H1 (cell line): Measurements from ENCODE around the gene TOP1. TPM values are rescaled to one million over a fixed set of nuclear protein-coding genes. Genes with fewer than 3 reads are reported as not detected.

Experiments
- CTCF ChIA-PET: fragments of 300-600 bp; sonication (Branson Sonifier 250); formaldehyde crosslinking; loops from one replicate; lab custom pipeline; 2021; ENCODE audit not compliant: partially characterized antibody; lab: Charles Lee
- POLR2A ChIA-PET: fragments of 300-600 bp; sonication (Branson Sonifier 250); formaldehyde crosslinking; loops from one replicate; lab custom pipeline; 2021; ENCODE audit warnings: inconsistent platforms; ENCODE audit not compliant: partially characterized antibody; lab: Charles Lee
- DNase-seq, 2 experiments: peaks; one replicate each; pipeline versions ENCODE4 v3.0.0 to v3.0.0-alpha.2; 2010 to 2022; ENCODE audit warnings: low spot score in 2 of 2, low read depth in 1 of 2, mixed read lengths in 1 of 2
- FAIRE-seq: peaks from 2 replicates; lab custom pipeline; 2011; peaks lifted over from hg19 to GRCh38; lab: Jason Lieb, UNC
- H2AFZ ChIP-seq: 2 replicates; pipeline ENCODE4 v1.8.1; 2012; ENCODE audit warnings: low read length, inconsistent platforms
- H2AK5ac ChIP-seq: 2 replicates; pipeline ENCODE4 v1.6.1; 2013; ENCODE audit warnings: low read depth, low read length
- H2BK120ac ChIP-seq: replicated peaks from 2 replicates; pipeline ENCODE3; 2013; ENCODE audit warnings: low read depth, low read length, inconsistent platforms
- H2BK12ac ChIP-seq: 2 replicates; pipeline ENCODE4 v1.6.1; 2013; ENCODE audit warnings: low read depth, low read length
- H2BK15ac ChIP-seq: 2 replicates; pipeline ENCODE4 v1.6.1; 2013; ENCODE audit warnings: low read length
- H2BK20ac ChIP-seq: 2 replicates; pipeline ENCODE4 v1.6.1; 2013; ENCODE audit warnings: low read length
- H2BK5ac ChIP-seq: 2 replicates; pipeline ENCODE4 v1.6.1; 2013; ENCODE audit warnings: low read depth, low read length
- H3K14ac ChIP-seq: 2 replicates; pipeline ENCODE4 v1.6.1; 2013; ENCODE audit warnings: inconsistent platforms; ENCODE audit not compliant: insufficient read length
- H3K18ac ChIP-seq: 2 replicates; pipeline ENCODE4 v1.6.1; 2013; ENCODE audit warnings: low read length; ENCODE audit errors: extremely low read depth
- H3K23ac ChIP-seq: 2 replicates; pipeline ENCODE4 v1.6.1; 2013; ENCODE audit warnings: inconsistent platforms; ENCODE audit not compliant: insufficient read length
- H3K23me2 ChIP-seq: 2 replicates; pipeline ENCODE4 v1.6.1; 2013; ENCODE audit warnings: low read depth, low read length
- H3K27ac ChIP-seq: 2 replicates; pipeline ENCODE4 v1.6.1; 2011; ENCODE audit warnings: low read depth, low read length, inconsistent platforms
- H3K27me3 ChIP-seq, 4 experiments: replicated peaks in 1 of 4; 1 replicate in 1 of 4; 2 replicates in 3 of 4; pipeline versions ENCODE4 v1.6.1 to v1.8.1; 2011 to 2013; ENCODE audit warnings: low read length in 3 of 4, mild to moderate bottlenecking in 3 of 4, inconsistent platforms in 2 of 4, mixed read lengths in 2 of 4, moderate library complexity in 1 of 4; ENCODE audit not compliant: control insufficient read depth in 3 of 4, insufficient read depth in 3 of 4; ENCODE audit errors: extremely low read depth in 1 of 4
- H3K36me3 ChIP-seq, 4 experiments: 2 replicates each; pipeline versions ENCODE4 v1.6.1 to v1.8.1; 2011 to 2013; ENCODE audit warnings: mild to moderate bottlenecking in 4 of 4, low read length in 3 of 4, moderate library complexity in 2 of 4, control low read depth in 1 of 4, inconsistent platforms in 1 of 4; ENCODE audit not compliant: insufficient read depth in 4 of 4, control insufficient read depth in 2 of 4
- H3K4ac ChIP-seq: replicated peaks from 2 replicates; pipeline ENCODE3; 2013; ENCODE audit warnings: low read length, low read depth, mixed read lengths, inconsistent platforms; ENCODE audit not compliant: insufficient read length
- H3K4me1 ChIP-seq, 4 experiments: replicated peaks in 1 of 4; 1 replicate in 1 of 4; 2 replicates in 3 of 4; pipeline versions ENCODE4 v1.6.1 to v1.8.1; 2011 to 2013; ENCODE audit warnings: low read length in 3 of 4, inconsistent platforms in 2 of 4, mixed read lengths in 1 of 4; ENCODE audit not compliant: insufficient read depth in 4 of 4, control insufficient read depth in 3 of 4
- H3K4me2 ChIP-seq, 2 experiments: 2 replicates each; pipeline versions ENCODE4 v1.6.1 to v1.8.1; 2011 to 2013; ENCODE audit warnings: low read depth in 2 of 2, low read length in 2 of 2, control low read depth in 1 of 2, inconsistent platforms in 1 of 2, mild to moderate bottlenecking in 1 of 2; ENCODE audit not compliant: insufficient read depth in 1 of 2
- H3K4me3 ChIP-seq, 4 experiments: fragments of 200-600, 300-600 bp in 1 of 4; sonication (generic), shearing (Covaris generic), sonication (Bioruptor Twin) in 1 of 4; 2 replicates each; pipeline versions ENCODE4 v1.5.1 to v1.8.1; 2011 to 2016; ENCODE audit warnings: low read length in 4 of 4, low read depth in 3 of 4, control low read depth in 2 of 4, inconsistent platforms in 2 of 4, mild to moderate bottlenecking in 2 of 4, mixed read lengths in 1 of 4, moderate library complexity in 1 of 4; ENCODE audit not compliant: insufficient read depth in 2 of 4; ENCODE audit errors: extremely low read depth in 1 of 4
- H3K56ac ChIP-seq: replicated peaks from 2 replicates; pipeline ENCODE3; 2013; ENCODE audit warnings: low read depth, mild to moderate bottlenecking, mixed read lengths, low read length, inconsistent platforms; ENCODE audit not compliant: insufficient read length
- H3K79me1 ChIP-seq: 2 replicates; pipeline ENCODE4 v1.6.1; 2013; ENCODE audit warnings: low read depth, low read length, control low read depth
- H3K79me2 ChIP-seq, 2 experiments: 2 replicates each; pipeline versions ENCODE4 v1.6.1 to v1.8.1; 2012 to 2013; ENCODE audit warnings: low read length in 2 of 2, mild to moderate bottlenecking in 2 of 2, inconsistent platforms in 1 of 2; ENCODE audit not compliant: insufficient read depth in 2 of 2, control insufficient read depth in 1 of 2
- H3K9ac ChIP-seq, 4 experiments: replicated peaks in 1 of 4; 1 replicate in 1 of 4; 2 replicates in 3 of 4; pipeline versions ENCODE4 v1.6.1 to v1.8.1; 2011 to 2013; ENCODE audit warnings: low read depth in 3 of 4, low read length in 3 of 4, control low read depth in 2 of 4, mild to moderate bottlenecking in 2 of 4, moderate library complexity in 2 of 4, inconsistent platforms in 1 of 4; ENCODE audit errors: extremely low read depth in 1 of 4
- H3K9me3 ChIP-seq, 2 experiments: 2 replicates each; pipeline versions ENCODE4 v1.6.1 to v1.8.1; 2012 to 2013; ENCODE audit warnings: mild to moderate bottlenecking in 2 of 2, moderate library complexity in 2 of 2, control low read depth in 1 of 2, inconsistent platforms in 1 of 2, low read depth in 1 of 2, low read length in 1 of 2, mixed read lengths in 1 of 2; ENCODE audit not compliant: insufficient read depth in 2 of 2
- H4K20me1 ChIP-seq, 2 experiments: replicated peaks in 1 of 2; 2 replicates each; pipeline versions ENCODE3 to v1.8.1; 2011 to 2013; ENCODE audit warnings: inconsistent platforms in 2 of 2, low read length in 2 of 2, mild to moderate bottlenecking in 1 of 2; ENCODE audit not compliant: insufficient read depth in 2 of 2, control insufficient read depth in 1 of 2
- H4K5ac ChIP-seq: 2 replicates; pipeline ENCODE4 v1.6.1; 2013; ENCODE audit warnings: low read length, low read depth, mixed read lengths, inconsistent platforms; ENCODE audit not compliant: insufficient read length
- H4K8ac ChIP-seq: 2 replicates; pipeline ENCODE4 v1.8.0; 2013; ENCODE audit warnings: mild to moderate bottlenecking, moderate library complexity, low read length, inconsistent platforms; ENCODE audit not compliant: insufficient read depth; ENCODE audit errors: extremely low read depth
- H4K91ac ChIP-seq: replicated peaks from 2 replicates; pipeline ENCODE3; 2013; ENCODE audit warnings: low read length, mixed read lengths, inconsistent platforms; ENCODE audit not compliant: insufficient read length
- CREB1 ChIP-seq: IDR thresholded peaks from 2 replicates; pipeline ENCODE4 v1.6.1; 2012; ENCODE audit warnings: inconsistent platforms
- CTBP2 ChIP-seq: IDR thresholded peaks from 2 replicates; pipeline ENCODE4 v1.7.0; 2011; ENCODE audit warnings: borderline replicate concordance, mild to moderate bottlenecking, moderate library complexity, mixed read lengths, low read length; ENCODE audit not compliant: insufficient read depth, insufficient read length
- GABPA ChIP-seq: IDR thresholded peaks from 2 replicates; pipeline ENCODE4 v1.6.1; 2011; ENCODE audit warnings: mild to moderate bottlenecking, low read length, moderate library complexity, borderline replicate concordance; ENCODE audit not compliant: insufficient read depth
- KDM4A ChIP-seq: IDR thresholded peaks from one replicate; pipeline ENCODE4 v1.7.1; 2012; ENCODE audit warnings: low read depth, mild to moderate bottlenecking, moderate library complexity, low read length, inconsistent platforms; ENCODE audit not compliant: severe bottlenecking
- MAX ChIP-seq: IDR thresholded peaks from 2 replicates; pipeline ENCODE4 v1.6.1; 2012; ENCODE audit warnings: inconsistent platforms
- PHF8 ChIP-seq: fragments of 200-600 bp; sonication (generic); conservative IDR thresholded peaks from 2 replicates; pipeline ENCODE4 v1.7.1; 2012; ENCODE audit warnings: low read depth, mild to moderate bottlenecking, inconsistent platforms, low read length, moderate library complexity
- SIX5 ChIP-seq: IDR thresholded peaks from 2 replicates; pipeline ENCODE4 v1.6.1; 2011; ENCODE audit warnings: mild to moderate bottlenecking, low read depth, low read length
- SRF ChIP-seq: IDR thresholded peaks from 2 replicates; pipeline ENCODE4 v1.6.1; 2011; ENCODE audit warnings: mild to moderate bottlenecking, low read depth, low read length, moderate library complexity
- WGBS, 2 experiments: shearing (Covaris generic) in 1 of 2; methylation state at CpG; one replicate each; pipeline versions ENCODE4 v1.1.6 to v1.1.7; 2013 to 2015; ENCODE audit warnings: low lambda C conversion rate in 2 of 2, mixed read lengths in 2 of 2, inconsistent platforms in 1 of 2, low coverage in 1 of 2, missing lambda C conversion rate in 1 of 2; ENCODE audit not compliant: insufficient replicate concordance in 2 of 2, insufficient coverage in 1 of 2, insufficient read length in 1 of 2; ENCODE audit errors: extremely low coverage in 1 of 2, missing lambda C conversion rate in 1 of 2; 5-methylcytosine and 5-hydroxymethylcytosine counted together
- polyA plus RNA-seq, 7 experiments: library from polyadenylated mRNA; depleted of rRNA in 3 of 7; stranded (reverse) in 5 of 7; unstranded in 2 of 7; fragments of >200 nt in 5 of 7; fragments of 200-250 nt in 2 of 7; gene quantifications; 1 replicate in 5 of 7; 2 replicates in 1 of 7; 4 replicates in 1 of 7; pipeline versions ENCODE4 v1.2.1 to v1.2.3, GENCODE V29; 2011 to 2013; ENCODE audit warnings: missing spikeins in 2 of 7, mixed read lengths in 2 of 7
- total RNA-seq: library from RNA; stranded (reverse); fragmentation: NEBNext Ultra II Directional; extraction: Animal tissue kit (Norgen Biotek cat#: 25700); gene quantifications from 2 replicates; pipeline ENCODE4 v1.2.1, GENCODE V29; 2021

TOP1 gene
- total and polyA plus RNA-seq, 2 of the 8 experiments (the other 6 are each of a cell fraction or from before 2014, with no cell fraction given), result 7.4 to 108 TPM

GRCh38 chr20:41017448-41018042 lies 11.1 kb upstream of the TOP1 start:
- Histone ChIP-seq H4K20me1 (no peaks in the 10 kb centered on the region), H3K79me2 (no peaks in the 10 kb centered on the region), H3K14ac (no peak overlapping the region), H2BK120ac (no peak overlapping the region), H3K4ac (no peak overlapping the region), H3K4me3 (no peak overlapping the region), H3K27ac (no peak overlapping the region), H3K36me3 (no peaks in the 10 kb centered on the region), H3K4me1 (0 out of 7 replicates have a peak, but pooled peaks cover 0 to 2% (median 0%) of the 10 kb centered on the region in 4 experiments), H2AFZ (no peak overlapping the region), H3K79me1 (no peaks in the 10 kb centered on the region), H4K8ac (no peak overlapping the region), H3K18ac (no peak overlapping the region), H2BK5ac (no peak overlapping the region), H3K4me2 (no peak overlapping the region), H3K9me3 (no peaks in the 10 kb centered on the region), H2AK5ac (no peak overlapping the region), H4K5ac (no peak overlapping the region), H3K23me2 (no peaks in the 10 kb centered on the region; the same call in 1 of the 2 replicates), H3K27me3 (no peaks in the 10 kb centered on the region), H3K56ac (no peak overlapping the region), H3K9ac (no peak overlapping the region), H2BK12ac (no peak overlapping the region), H2BK15ac (no peak overlapping the region), H2BK20ac (no peak overlapping the region), H3K23ac (no peak overlapping the region), H4K91ac (no peak overlapping the region)
- DNase-seq (no peak), FAIRE-seq (no peak)
- no peak for TF ChIP-seq CTBP2
- no peak for TF ChIP-seq PHF8
- no peak for TF ChIP-seq CREB1
- TF ChIP-seq MAX, result no peak
- no peak for TF ChIP-seq SRF
- TF ChIP-seq SIX5, result no peak
- TF ChIP-seq KDM4A, result no peak
- no peak for TF ChIP-seq GABPA
- 97% methylated on average over 3 of the region's 3 CpGs; no CpG with 5 or more reads in 1 of the 2 experiments for WGBS, 2 experiments
- CTCF ChIA-PET, result interaction anchor here (0.6 to 2.5 kb wide), 10 partner anchors 9 to 54 kb away, joined by 3 to 11 read pairs (median 3); no protein-coding TSS in a partner anchor
- POLR2A ChIA-PET, result interaction anchor here (0.8 kb wide), 1 partner anchor 11 kb away, joined by 4 read pairs; the partner anchor contains the start of gene TOP1
